Subcutaneous adipose tissue (tissue), 4 donors: ENCODE results near the gene RAPGEF4. TPM values are rescaled to one million over a fixed set of nuclear protein-coding genes. Genes with fewer than 3 reads are reported as not detected.

Experiments
- total RNA-seq, 4 donors: library from RNA; depleted of rRNA; stranded (reverse); fragments of >200 nt; gene quantifications; one replicate each; pipeline ENCODE4 v1.1.0, GENCODE V29; 2016
- TF ChIP-seq, protein P1 (sequence below): fragments of 450-650 bp; IDR thresholded peaks from one replicate; pipeline ENCODE4 v1.5.1; 2016; ENCODE audit warnings: low read depth, mild to moderate bottlenecking, control low read depth, antibody characterized with exemption, moderate library complexity

Gene RAPGEF4
- total RNA-seq, 4 donors from 2014 or later = 7.0 to 15.0 (median 11.2) TPM

DNA sequence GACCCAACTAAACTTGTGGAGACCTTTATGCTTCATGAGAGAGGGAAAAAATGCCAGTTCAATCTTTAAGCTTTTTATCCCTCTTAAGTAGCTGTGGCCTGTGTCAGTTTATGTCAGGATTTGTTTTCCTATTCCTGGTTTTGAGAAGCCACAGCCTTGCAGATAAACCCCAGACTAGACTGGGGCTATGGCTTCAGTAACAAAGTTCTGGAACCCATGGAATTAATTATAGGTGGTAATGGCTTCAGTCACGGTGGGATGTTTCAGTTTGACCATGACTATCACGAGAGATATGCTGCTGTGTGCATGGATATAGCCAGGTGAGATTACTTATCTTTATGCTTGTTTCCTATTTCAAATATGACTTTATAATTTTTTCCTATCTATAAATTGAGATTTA lies 134.8 kb downstream of the RAPGEF4 start:
- TF ChIP-seq, protein P1, sequence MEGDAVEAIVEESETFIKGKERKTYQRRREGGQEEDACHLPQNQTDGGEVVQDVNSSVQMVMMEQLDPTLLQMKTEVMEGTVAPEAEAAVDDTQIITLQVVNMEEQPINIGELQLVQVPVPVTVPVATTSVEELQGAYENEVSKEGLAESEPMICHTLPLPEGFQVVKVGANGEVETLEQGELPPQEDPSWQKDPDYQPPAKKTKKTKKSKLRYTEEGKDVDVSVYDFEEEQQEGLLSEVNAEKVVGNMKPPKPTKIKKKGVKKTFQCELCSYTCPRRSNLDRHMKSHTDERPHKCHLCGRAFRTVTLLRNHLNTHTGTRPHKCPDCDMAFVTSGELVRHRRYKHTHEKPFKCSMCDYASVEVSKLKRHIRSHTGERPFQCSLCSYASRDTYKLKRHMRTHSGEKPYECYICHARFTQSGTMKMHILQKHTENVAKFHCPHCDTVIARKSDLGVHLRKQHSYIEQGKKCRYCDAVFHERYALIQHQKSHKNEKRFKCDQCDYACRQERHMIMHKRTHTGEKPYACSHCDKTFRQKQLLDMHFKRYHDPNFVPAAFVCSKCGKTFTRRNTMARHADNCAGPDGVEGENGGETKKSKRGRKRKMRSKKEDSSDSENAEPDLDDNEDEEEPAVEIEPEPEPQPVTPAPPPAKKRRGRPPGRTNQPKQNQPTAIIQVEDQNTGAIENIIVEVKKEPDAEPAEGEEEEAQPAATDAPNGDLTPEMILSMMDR = no peak

DNA sequence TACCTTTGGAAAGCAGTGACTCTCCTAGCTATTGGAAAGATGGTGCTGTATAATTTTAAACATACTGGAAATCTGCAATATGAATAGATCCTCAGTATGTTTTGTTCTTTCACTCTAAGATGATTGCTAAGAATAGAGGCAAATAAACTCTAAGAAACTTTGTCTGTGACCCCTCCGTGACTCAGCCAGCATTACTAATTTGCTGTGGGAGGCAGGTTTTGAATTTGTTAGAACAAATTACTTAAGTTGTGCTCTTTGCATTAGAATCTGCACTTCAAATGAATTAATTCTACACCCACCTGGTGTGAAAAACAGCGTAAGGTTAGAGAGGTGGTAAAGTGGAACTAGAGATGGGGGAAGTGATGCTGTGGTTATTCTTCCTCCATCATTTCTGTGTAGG lies 142.2 kb downstream of the RAPGEF4 start:
- TF ChIP-seq, protein P1 = no peak

DNA sequence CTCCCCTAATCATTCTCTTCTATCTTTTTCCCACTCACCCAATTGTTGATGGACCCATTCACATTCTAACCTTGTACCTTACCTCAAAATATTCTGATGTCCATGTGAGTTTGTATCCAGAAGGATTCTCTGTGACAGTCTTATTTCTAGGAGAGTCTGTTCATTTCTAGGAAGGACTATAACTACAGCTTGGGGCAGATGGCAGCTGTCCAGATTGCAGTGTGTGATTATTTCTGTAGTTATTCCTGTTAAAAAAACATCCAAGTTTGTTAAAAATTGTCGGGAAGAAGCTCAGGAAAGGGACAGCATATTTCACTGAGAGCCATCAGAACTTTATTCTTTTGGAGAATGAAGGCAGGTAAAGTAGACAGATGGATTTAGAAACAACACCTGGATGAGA lies 142.6 kb downstream of the RAPGEF4 start:
- TF ChIP-seq, protein P1 = no peak

DNA sequence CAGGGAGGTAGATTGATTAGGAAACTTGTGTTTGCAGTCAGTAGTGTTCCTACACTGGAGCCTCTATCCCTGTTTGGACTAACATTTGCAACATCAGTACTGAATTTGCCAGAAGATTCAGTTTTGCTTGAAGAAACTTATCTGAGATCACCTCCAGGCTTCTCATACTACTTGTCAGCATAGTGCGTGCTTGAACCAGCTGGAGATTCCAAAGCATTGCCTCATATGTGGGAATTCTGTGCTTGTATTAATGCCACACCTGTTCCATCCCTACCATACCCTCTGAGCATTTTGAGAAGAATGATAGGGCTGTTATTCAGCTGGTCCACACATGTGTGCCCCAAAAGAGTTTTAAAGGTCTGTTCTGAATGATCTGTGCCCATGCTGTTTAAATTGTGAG lies 148.7 kb downstream of the RAPGEF4 start:
- TF ChIP-seq, protein P1 = no peak

DNA sequence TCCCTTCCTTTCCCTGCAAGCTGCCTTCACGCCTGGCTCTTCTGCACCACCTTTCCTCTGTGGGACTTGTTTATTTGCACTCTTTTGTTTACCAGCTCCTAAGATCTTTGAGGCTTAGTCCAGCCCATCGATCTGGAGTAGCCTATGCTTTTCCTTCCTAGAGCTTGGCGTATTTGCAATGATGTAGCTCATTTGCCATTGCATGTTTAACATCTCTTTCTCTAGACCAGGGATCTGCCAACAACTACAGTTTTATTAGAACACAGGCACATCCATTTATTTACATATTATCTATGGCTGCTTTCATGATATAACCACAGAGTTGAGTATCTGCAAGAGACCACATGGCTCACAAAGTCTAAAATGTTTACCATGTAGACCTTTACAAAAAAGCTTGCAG lies 150.4 kb downstream of the RAPGEF4 start:
- TF ChIP-seq, protein P1 = no peak

DNA sequence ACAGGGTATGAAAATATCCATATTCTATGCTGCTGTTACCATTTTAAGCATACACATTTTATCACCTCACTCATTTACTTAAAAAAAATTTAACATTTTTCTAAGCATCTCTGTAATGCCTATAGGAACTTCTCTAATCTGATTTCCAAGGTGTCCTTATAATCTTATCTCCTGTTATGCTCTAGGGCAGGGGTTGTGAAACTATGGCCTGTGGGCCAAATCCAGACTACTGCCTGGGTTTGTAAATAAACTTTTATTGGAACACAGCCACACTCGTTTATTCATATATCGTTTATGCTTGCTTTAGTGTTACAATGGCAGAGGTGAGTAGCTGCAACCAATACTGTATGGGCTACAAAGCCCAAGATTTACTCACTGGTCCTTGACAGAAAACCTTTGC lies 151.6 kb downstream of the RAPGEF4 start:
- TF ChIP-seq, protein P1 = no peak

DNA sequence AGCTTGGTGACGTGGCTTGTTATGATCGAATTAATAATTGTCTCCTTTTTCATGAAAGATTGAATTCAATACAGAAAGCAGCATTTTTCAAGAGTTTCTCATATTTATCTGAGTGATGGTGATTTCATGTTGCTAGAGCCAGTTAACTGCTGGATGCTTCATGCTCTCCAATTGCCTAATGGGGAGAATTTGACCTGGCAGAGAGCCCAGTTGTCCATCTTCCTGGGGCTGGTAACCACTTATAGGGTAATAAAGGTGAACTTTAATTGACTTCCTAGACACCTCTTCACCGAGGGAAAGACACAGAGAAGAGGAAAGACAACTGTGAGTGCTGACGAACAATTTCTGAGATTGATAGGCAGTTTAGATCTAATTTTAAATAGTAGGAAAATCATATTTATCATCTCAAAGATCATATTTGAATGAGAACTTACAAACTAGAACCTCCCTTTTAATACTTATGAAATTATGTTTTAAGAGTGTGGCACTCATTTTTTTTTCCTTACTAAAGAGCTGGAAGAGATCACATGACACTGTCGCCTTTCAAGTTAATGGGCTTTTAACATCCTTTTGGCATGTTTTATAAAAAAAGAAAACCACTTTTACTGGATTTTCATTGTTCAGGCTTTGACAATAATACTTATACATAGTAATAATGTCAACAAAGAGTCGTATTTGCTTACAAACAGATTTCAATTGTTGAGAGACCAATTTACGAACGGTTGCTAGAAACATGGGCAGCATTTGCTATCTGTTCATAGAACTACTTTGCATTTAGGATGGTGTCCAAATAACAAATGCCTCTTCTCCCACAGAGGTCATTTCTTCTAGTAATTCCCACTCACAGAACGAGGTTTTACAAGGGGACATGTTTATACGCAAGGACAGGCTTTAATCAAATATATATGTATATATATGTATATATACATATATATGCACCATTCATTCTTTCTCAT lies 153.3 kb downstream of the RAPGEF4 start:
- TF ChIP-seq, protein P1 = no peak
